ENCODE measurements around the gene SPEG. TPM values are rescaled to one million over a fixed set of nuclear protein-coding genes. Genes with fewer than 3 reads are reported as not detected.

The SPEG gene
- total RNA-seq, 1 donor from 2014 or later: 6.5 TPM

DNA sequence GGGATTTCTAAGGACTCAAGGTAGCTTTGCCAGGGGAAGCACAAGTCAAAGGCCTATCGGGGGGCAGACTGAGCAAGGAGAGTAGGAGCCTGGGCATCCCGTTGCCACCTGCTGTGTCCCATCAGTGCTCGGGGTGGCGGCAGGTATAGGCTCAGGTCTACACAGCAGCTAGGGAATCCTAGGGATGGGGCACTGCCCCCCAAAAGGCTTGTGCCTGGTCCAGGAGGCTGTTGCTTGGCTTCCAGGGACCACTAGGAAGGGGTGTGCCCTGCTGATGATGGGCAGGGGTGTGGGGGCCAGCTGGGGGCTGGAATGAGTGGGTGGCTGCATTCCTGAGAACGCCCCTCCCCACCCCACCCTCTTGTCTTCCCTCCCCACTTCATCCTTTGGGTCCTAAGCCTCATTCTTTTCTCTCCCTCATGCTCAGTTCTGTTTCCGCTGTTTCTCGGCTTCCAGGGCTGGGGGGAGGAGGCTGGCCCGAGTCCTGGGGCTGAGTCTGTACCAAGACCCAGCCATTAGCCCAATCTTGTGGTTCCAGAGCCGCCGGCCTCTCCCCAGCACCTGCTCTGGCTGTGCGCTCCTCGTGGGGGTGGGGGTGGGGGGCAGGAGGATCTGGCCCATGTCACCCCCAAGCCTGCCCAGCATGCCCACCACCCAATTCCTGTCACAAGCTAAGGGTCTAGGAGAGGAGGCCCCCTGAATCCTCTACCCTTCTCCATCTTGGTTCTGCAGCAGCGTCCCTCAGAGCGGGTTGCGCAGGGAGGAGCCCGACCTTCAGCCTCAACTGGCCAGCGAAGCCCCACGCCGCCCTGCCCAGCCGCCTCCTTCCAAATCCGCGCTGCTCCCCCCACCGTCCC, 12.8 kb downstream of the SPEG start:
- DNase-seq (no peak), ATAC-seq (no peak)
- H3K27ac ChIP-seq: no peak overlapping the region
- H3K4me3 ChIP-seq: no peak overlapping the region
- no peaks in the 10 kb centered on the region for H3K4me1 ChIP-seq
- H3K27me3 ChIP-seq (ENCODE audit: low read depth): peaks cover 52% of the 10 kb centered on the region
- H3K9me3 ChIP-seq: no peaks in the 10 kb centered on the region
- no peaks in the 10 kb centered on the region for H3K36me3 ChIP-seq
- intact Hi-C loops (cut with DNase I): no loop called here
- TF ChIP-seq, protein P1, sequence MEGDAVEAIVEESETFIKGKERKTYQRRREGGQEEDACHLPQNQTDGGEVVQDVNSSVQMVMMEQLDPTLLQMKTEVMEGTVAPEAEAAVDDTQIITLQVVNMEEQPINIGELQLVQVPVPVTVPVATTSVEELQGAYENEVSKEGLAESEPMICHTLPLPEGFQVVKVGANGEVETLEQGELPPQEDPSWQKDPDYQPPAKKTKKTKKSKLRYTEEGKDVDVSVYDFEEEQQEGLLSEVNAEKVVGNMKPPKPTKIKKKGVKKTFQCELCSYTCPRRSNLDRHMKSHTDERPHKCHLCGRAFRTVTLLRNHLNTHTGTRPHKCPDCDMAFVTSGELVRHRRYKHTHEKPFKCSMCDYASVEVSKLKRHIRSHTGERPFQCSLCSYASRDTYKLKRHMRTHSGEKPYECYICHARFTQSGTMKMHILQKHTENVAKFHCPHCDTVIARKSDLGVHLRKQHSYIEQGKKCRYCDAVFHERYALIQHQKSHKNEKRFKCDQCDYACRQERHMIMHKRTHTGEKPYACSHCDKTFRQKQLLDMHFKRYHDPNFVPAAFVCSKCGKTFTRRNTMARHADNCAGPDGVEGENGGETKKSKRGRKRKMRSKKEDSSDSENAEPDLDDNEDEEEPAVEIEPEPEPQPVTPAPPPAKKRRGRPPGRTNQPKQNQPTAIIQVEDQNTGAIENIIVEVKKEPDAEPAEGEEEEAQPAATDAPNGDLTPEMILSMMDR (IDR thresholded peaks at IDR 0.05): no peak

DNA sequence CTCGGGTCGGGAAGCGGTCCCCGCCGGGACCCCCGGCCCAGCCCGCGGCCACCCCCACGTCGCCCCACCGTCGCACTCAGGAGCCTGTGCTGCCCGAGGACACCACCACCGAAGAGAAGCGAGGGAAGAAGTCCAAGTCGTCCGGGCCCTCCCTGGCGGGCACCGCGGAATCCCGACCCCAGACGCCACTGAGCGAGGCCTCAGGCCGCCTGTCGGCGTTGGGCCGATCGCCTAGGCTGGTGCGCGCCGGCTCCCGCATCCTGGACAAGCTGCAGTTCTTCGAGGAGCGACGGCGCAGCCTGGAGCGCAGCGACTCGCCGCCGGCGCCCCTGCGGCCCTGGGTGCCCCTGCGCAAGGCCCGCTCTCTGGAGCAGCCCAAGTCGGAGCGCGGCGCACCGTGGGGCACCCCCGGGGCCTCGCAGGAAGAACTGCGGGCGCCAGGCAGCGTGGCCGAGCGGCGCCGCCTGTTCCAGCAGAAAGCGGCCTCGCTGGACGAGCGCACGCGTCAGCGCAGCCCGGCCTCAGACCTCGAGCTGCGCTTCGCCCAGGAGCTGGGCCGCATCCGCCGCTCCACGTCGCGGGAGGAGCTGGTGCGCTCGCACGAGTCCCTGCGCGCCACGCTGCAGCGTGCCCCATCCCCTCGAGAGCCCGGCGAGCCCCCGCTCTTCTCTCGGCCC, 13.6 kb downstream of the SPEG start:
- no peak overlapping the region for H3K4me3 ChIP-seq
- no peaks in the 10 kb centered on the region for H3K9me3 ChIP-seq
- ATAC-seq (no peak), DNase-seq (no peak)
- intact Hi-C loops (cut with DNase I): no loop called here
- H3K36me3 ChIP-seq: no peaks in the 10 kb centered on the region
- TF ChIP-seq, protein P1 (IDR thresholded peaks at IDR 0.05): no peak
- H3K27me3 ChIP-seq (ENCODE audit: low read depth): peaks cover 47% of the 10 kb centered on the region
- H3K27ac ChIP-seq: no peak overlapping the region
- H3K4me1 ChIP-seq: no peaks in the 10 kb centered on the region

DNA sequence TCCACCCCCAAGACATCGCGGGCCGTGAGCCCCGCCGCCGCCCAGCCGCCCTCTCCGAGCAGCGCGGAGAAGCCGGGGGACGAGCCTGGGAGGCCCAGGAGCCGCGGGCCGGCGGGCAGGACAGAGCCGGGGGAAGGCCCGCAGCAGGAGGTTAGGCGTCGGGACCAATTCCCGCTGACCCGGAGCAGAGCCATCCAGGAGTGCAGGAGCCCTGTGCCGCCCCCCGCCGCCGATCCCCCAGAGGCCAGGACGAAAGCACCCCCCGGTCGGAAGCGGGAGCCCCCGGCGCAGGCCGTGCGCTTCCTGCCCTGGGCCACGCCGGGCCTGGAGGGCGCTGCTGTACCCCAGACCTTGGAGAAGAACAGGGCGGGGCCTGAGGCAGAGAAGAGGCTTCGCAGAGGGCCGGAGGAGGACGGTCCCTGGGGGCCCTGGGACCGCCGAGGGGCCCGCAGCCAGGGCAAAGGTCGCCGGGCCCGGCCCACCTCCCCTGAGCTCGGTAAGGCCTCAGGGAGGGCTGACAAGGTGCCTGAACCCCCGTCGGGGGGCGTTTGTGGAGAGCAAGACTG, 14.2 kb downstream of the SPEG start:
- DNase-seq: no peak
- ATAC-seq: no peak
- peaks cover 45% of the 10 kb centered on the region for H3K27me3 ChIP-seq (ENCODE audit: low read depth)

DNA sequence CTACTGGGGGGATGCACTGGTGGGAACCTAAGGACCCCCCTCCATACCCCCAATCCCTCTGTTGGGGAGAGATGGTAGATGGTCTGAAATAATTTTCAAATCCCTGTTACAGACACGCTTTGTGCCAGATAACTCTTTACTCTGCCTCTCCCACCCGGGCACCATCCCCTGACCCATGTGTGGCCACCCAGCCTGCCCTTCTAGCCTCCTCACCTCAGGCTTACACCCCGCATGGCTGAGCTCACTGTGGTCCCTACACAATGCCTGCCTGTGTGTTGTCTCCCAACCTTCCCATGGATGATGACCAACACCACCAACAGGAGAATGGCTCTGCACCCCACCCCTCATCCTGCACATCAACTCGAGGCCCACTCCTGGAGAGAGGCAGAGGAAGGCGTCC, 15.0 kb downstream of the SPEG start:
- DNase-seq: no peak
- Histone ChIP-seq H3K4me1 (no peaks in the 10 kb centered on the region), H3K9me3 (no peaks in the 10 kb centered on the region), H3K27me3 (ENCODE audit: low read depth) (peaks cover 48% of the 10 kb centered on the region), H3K27ac (no peak overlapping the region), H3K4me3 (no peak overlapping the region), H3K36me3 (no peaks in the 10 kb centered on the region)
- intact Hi-C loops (cut with DNase I): no loop called here
- ATAC-seq: no peak
- TF ChIP-seq, protein P1 (IDR thresholded peaks at IDR 0.05): no peak

More for the DNA sequence above, 14.2 kb downstream of the SPEG start:
- TF ChIP-seq, protein P1 (IDR thresholded peaks at IDR 0.05): no peak
- H3K4me3 ChIP-seq: no peak overlapping the region
- H3K9me3 ChIP-seq: no peaks in the 10 kb centered on the region
- H3K4me1 ChIP-seq: no peaks in the 10 kb centered on the region
- no peak overlapping the region for H3K27ac ChIP-seq
- H3K36me3 ChIP-seq: no peaks in the 10 kb centered on the region
- intact Hi-C loops (cut with DNase I): no loop called here

DNA sequence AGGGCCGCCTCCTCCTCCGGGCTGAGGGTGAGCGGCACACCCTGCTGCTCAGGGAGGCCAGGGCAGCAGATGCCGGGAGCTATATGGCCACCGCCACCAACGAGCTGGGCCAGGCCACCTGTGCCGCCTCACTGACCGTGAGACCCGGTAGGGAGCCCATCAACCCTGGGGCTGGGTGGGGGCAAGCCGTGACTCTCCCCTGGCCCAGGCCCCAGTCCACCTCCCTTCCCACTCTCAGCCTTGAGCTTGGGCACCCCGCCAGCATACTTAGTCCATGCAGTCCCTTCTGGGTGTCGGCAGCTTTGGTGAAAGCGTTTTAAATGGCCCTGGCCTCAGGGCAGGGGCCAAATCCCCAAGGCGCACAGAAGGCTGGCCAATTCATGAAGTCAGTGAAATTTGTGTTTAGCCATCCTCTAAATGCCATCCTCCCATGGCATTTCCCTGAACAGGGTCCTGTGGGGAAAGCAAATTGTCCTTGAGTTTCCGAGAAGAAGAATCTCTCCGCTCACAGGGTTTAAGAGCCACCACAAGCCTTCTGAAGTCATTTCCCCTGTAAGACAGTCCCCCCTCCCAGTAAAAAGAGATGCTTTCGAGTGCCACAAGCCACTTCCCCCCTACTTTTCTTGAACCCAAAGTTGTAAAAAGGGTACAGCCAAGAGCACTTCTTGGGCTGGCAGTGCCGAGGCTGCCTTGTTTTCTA, 17.2 kb downstream of the SPEG start:
- ATAC-seq: no peak
- peaks cover 48% of the 10 kb centered on the region for H3K27me3 ChIP-seq (ENCODE audit: low read depth)
- intact Hi-C loops (cut with DNase I): no loop called here

More for the DNA sequence above, 17.2 kb downstream of the SPEG start:
- DNase-seq: no peak
- no peaks in the 10 kb centered on the region for H3K36me3 ChIP-seq
- TF ChIP-seq, protein P1 (IDR thresholded peaks at IDR 0.05): no peak
- no peak overlapping the region for H3K27ac ChIP-seq
- no peaks in the 10 kb centered on the region for H3K4me1 ChIP-seq
- H3K9me3 ChIP-seq: no peaks in the 10 kb centered on the region
- no peak overlapping the region for H3K4me3 ChIP-seq
